Activated CD8-positive, alpha-beta T cell treated with anti-CD3 and anti-CD28 coated beads for 36 hours (primary cell): Measurements from ENCODE around the gene RTN3. TPM values are rescaled to one million over a fixed set of nuclear protein-coding genes. Genes with fewer than 3 reads are reported as not detected.
A peak's percentile ranks its signal among the peaks of the same experiment; 100 is the strongest.

Experiments used
- ATAC-seq: fragments of 200-7000 bp; cut with Tn5 transposase; one replicate; pipeline ENCODE4 v1.10.0; 2021; ENCODE audit warnings: mild to moderate bottlenecking, moderate library complexity
- CTCF ChIA-PET: fragments of 350-600 bp; sonication (Branson Sonifier 250); formaldehyde crosslinking; loops from one replicate; lab custom pipeline; 2021; ENCODE audit warnings: antibody characterized with exemption; lab: Charles Lee
- POLR2A ChIA-PET: fragments of 350-600 bp; sonication (Branson Sonifier 250); formaldehyde crosslinking; loops from one replicate; lab custom pipeline; 2021; ENCODE audit warnings: antibody characterized with exemption; lab: Charles Lee
- DNase-seq: peaks from one replicate; pipeline ENCODE4 v3.0.0-alpha.2; 2020
- H3K27ac Mint-ChIP-seq: one replicate; pipeline ENCODE4 v1.8.0; 2021; ENCODE audit warnings: mild to moderate bottlenecking, mixed read lengths
- H3K27me3 Mint-ChIP-seq: one replicate; pipeline ENCODE4 v1.8.0; 2021; ENCODE audit warnings: mixed read lengths
- H3K36me3 Mint-ChIP-seq: one replicate; pipeline ENCODE4 v1.8.0; 2021; ENCODE audit warnings: low read depth, mixed read lengths
- H3K4me1 Mint-ChIP-seq: one replicate; pipeline ENCODE4 v1.8.0; 2021; ENCODE audit warnings: low read depth, mixed read lengths
- H3K4me3 Mint-ChIP-seq: one replicate; pipeline ENCODE4 v1.8.0; 2021; ENCODE audit warnings: mild to moderate bottlenecking, moderate library complexity, mixed read lengths
- H3K9me3 Mint-ChIP-seq: one replicate; pipeline ENCODE4 v1.8.0; 2021; ENCODE audit warnings: mixed read lengths
- intact Hi-C: fragments of 100-400 bp; cut with micrococcal nuclease; formaldehyde crosslinking; loops from one replicate; pipeline ENCODE4 v1.10.0; 2022
- total RNA-seq, 2 experiments: library from RNA; stranded (reverse); gene quantifications; one replicate each; pipeline ENCODE4 v1.2.3, GENCODE V29; 2021
- TF ChIP-seq, protein P1 (sequence below): fragments of 200-600 bp; IDR thresholded peaks from one replicate; pipeline ENCODE4 v1.8.0; 2022; ENCODE audit warnings: antibody characterized with exemption, mild to moderate bottlenecking

Gene RTN3
- total RNA-seq, 2 experiments from 2014 or later, result 32.1 to 34.0 TPM

GRCh38 chr11:63737718-63738117 is 56.4 kb downstream of the RTN3 start:
- no peak overlapping the region for H3K27ac Mint-ChIP-seq

DNA sequence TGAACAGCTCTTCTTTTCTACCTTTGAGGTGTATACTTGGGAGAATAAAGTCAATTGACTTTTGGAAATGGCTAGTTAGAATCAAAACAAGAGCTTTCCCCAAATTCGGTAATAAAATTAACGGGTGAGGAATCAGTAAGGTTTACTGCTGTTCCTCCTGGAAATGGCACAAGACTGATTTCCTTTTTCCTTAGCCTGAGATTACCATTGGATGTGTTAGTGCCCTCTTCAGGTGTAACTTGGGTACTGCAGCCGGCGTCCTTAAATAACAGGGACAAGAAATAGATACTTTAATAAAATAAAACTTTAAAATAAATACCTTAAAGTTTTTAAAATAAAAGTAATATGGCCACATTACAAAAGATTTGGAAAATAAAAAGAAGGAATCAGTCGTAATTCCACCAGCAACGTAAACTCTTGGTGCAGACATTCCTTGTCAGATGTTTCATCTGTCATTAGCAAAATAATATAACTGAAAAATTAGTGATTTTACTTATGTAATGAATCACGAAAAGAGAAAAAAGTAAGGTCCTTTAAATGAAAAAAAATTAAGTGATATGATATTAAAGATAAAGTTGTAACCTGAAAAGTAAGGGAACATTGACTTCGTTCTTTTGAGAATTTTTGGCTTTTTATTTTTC is 57.5 kb downstream of the RTN3 start:
- no peak overlapping the region for H3K4me3 Mint-ChIP-seq
- ATAC-seq (peak; percentile 47), DNase-seq (peak; percentile 86)
- peak overlapping the region; percentile 46 for H3K27ac Mint-ChIP-seq
- intact Hi-C loops, result loop anchor here (10.0 kb wide), 1 partner anchor 264 kb away; no protein-coding TSS in a partner anchor
- POLR2A ChIA-PET, result no interaction called here
- no peaks in the 10 kb centered on the region for H3K36me3 Mint-ChIP-seq
- TF ChIP-seq, protein P1, sequence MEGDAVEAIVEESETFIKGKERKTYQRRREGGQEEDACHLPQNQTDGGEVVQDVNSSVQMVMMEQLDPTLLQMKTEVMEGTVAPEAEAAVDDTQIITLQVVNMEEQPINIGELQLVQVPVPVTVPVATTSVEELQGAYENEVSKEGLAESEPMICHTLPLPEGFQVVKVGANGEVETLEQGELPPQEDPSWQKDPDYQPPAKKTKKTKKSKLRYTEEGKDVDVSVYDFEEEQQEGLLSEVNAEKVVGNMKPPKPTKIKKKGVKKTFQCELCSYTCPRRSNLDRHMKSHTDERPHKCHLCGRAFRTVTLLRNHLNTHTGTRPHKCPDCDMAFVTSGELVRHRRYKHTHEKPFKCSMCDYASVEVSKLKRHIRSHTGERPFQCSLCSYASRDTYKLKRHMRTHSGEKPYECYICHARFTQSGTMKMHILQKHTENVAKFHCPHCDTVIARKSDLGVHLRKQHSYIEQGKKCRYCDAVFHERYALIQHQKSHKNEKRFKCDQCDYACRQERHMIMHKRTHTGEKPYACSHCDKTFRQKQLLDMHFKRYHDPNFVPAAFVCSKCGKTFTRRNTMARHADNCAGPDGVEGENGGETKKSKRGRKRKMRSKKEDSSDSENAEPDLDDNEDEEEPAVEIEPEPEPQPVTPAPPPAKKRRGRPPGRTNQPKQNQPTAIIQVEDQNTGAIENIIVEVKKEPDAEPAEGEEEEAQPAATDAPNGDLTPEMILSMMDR, result peak; percentile 99
- no peaks in the 10 kb centered on the region for H3K27me3 Mint-ChIP-seq
- peaks cover 6% of the 10 kb centered on the region for H3K4me1 Mint-ChIP-seq
- H3K9me3 Mint-ChIP-seq, result no peaks in the 10 kb centered on the region
- CTCF ChIA-PET, result interaction anchor here (0.6 to 4.6 kb wide), 49 partner anchors 9 to 833 kb away, joined by 3 to 34 read pairs (median 5); partner anchors contain the start of genes ATL3, MARK2, PLAAT5 and RTN3

More at GRCh38 chr11:63737718-63738117, 56.4 kb downstream of the RTN3 start:
- Mint-ChIP-seq H3K4me1 (peaks cover 6% of the 10 kb centered on the region), H3K4me3 (no peak overlapping the region), H3K27me3 (no peaks in the 10 kb centered on the region), H3K9me3 (no peaks in the 10 kb centered on the region), H3K36me3 (no peaks in the 10 kb centered on the region)
- CTCF ChIA-PET, result interaction anchor here (0.8 to 4.6 kb wide), 23 partner anchors 15 to 832 kb away, joined by 3 to 34 read pairs (median 7); partner anchors contain the start of genes ATL3, PLAAT5 and RTN3
- POLR2A ChIA-PET, result no interaction called here
- intact Hi-C loops, result loop anchor here (10.0 kb wide), 1 partner anchor 263 kb away; no protein-coding TSS in a partner anchor
- TF ChIP-seq, protein P1, result no peak
- ATAC-seq (no peak), DNase-seq (no peak)

DNA sequence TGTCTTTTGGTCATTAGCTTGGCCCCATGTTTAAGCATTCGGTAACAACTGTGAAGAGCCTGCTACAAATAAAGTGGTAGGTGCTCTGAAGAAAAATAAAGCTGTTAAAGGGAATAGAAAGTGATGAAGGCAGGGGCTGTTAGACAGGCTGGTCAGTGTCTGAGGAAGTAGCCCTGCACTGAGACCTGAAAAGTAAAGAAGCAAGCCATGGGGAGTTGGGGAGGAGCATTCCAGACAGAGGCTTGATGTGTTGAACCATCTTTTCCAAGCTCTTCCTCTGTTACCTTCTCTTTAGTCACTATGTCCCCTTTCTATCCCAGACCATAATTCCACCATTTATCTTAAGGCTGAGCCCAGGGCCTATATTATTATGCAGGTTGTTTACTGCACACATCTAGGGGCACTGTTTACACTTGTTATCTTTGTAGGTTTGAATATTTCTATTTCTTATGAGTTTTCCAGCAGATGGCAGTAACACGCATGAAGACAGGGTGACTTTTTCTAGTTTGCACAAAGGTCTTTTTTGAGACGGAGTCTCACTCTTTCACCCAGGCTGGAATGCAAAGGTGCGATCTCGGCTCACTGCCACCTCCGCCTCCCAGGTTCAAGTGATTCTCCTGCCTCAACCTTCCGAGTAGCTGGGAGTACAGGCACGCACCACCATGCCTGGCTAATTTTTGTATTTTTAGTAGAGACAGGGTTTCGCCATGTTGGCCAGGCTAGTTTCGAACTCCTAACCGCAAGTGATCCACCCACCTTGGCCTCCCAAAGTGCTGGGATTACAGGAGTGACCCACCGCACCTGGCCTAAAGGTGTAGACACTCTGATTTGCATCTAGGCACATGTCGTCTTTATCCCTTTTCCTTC is 64.2 kb downstream of the RTN3 start:
- Mint-ChIP-seq H3K4me3 (no peak overlapping the region), H3K9me3 (no peaks in the 10 kb centered on the region), H3K4me1 (no peaks in the 10 kb centered on the region), H3K27ac (no peak overlapping the region), H3K36me3 (no peaks in the 10 kb centered on the region), H3K27me3 (no peaks in the 10 kb centered on the region)
- ChIA-PET POLR2A (no interaction called here), CTCF (interaction anchor here (0.8 to 2.0 kb wide), 2 partner anchors 10 to 107 kb away, joined by 5 read pairs; no protein-coding TSS in a partner anchor)
- TF ChIP-seq, protein P1, result no peak
- DNase-seq, result no peak
- intact Hi-C loops, result no loop called here
- ATAC-seq, result no peak

DNA sequence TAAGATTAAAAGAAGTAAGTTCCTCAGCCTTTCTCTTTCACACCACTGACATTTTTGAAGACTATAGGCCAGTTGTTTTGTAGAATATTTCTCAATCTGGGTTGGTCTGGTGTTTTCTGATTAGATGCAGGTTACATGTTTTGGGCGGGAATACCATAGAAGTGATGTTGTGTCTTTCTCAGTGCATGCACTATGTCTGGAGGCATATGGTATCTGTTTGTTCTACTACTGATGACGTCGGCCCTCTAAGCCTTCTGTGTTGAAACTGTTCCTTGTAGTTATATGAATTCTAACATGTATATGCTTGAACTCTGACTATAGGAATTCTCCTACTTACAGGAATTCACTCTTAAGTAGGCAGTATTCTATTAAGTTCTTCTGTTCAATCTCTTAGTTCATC is 65.7 kb downstream of the RTN3 start:
- H3K27ac Mint-ChIP-seq, result no peak overlapping the region
- ChIA-PET CTCF (interaction anchor here (0.8 to 1.3 kb wide), 2 partner anchors 9 kb away, joined by 3 to 5 read pairs; no protein-coding TSS in a partner anchor), POLR2A (no interaction called here)
- no peaks in the 10 kb centered on the region for H3K27me3 Mint-ChIP-seq
- H3K9me3 Mint-ChIP-seq, result no peaks in the 10 kb centered on the region
- no peaks in the 10 kb centered on the region for H3K4me1 Mint-ChIP-seq
- no peak overlapping the region for H3K4me3 Mint-ChIP-seq
- intact Hi-C loops, result no loop called here
- H3K36me3 Mint-ChIP-seq, result peaks cover 7% of the 10 kb centered on the region
- TF ChIP-seq, protein P1, result no peak
- no peak for ATAC-seq
- no peak for DNase-seq
